Measurements from ENCODE around the gene DMXL1.

DMXL1 gene

DNA sequence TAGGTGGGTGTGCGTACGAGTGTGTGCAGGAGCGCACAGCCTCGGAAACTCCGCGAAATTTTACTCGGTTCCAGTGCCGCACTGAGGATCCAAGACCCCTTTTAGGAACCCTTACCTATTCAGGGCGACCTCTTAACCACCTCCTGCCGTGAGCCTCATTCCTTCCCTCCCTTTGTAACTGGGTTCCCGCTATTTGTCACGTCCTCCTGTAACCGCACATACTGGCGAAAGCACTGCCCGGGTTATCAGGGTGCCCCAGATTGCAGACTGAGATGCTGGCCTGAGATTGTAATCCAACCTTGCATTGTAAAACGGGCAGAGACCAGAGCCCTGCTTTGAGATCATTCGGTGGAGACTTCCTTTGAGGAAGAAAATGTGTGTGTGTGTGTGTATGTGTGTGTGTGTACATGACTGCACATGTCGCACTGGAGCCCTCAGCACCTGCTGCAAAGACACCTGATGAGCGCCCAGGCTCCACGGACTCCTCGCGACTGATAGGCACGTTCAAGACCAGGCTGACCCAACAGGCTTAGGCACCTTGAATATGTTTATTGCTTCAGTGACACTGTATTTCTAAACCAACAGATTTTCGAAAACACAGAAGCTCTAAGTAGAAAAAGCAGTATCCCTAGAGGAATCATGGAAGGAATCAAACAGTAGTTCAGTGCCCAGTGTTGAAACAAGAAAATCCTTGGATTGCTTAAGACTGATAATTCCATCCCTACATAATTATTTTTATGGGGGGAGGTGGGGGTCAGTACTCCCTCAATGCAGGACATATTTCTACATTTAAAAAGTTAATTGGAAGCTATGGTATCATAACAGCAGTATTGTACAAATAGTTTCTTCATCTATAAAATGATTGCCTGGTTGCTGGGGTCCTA, 198.4 kb downstream of the DMXL1 start:
- DNase-seq (ENCODE audit: low read depth in 4 of 4, low spot score in 1 of 4): no peak

- DNase-seq (ENCODE audit: low read depth in 4 of 4, low spot score in 1 of 4): no peak
Observed at GRCh38 chr5:119270121-119270565, 199.3 kb downstream of the DMXL1 start.

DNA sequence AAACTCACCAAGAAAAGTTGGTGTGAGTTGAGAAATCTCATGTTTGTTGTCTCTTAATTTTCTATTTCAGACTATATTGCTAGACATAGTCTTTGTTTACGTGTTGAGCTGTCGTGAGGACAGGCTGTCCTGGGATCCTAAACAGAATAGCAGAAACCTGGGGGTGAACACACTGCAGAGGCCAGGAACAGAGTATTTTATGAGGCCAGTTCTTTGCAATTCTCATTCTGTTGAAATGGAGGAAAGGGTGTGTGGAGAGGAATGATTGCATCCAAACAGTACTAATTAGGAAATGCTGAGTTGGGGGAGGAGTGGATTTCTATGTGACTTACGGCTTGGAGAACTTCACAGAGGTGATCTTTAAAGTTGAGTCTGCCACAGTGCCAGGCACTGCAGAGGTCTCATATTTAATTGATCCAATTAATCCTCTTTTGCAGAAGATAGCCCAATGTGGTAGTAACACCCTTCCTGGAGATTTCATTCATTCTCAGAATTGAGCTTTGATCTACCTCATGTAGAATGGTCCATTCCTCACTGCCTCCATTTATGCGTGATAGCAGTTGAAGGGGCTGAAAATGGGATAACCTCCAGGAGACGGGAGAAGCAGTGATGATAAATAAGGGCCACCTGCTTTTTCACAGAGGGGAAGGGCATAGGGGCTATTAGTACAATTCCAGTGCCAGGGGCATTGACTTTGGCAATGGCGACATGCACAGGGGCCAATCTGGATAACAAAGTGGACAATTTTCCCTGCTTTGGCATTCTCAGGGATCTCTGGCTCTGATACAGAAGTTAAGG, 200.3 kb downstream of the DMXL1 start:
- DNase-seq (ENCODE audit: low read depth in 4 of 4, low spot score in 1 of 4): no peak

DNA sequence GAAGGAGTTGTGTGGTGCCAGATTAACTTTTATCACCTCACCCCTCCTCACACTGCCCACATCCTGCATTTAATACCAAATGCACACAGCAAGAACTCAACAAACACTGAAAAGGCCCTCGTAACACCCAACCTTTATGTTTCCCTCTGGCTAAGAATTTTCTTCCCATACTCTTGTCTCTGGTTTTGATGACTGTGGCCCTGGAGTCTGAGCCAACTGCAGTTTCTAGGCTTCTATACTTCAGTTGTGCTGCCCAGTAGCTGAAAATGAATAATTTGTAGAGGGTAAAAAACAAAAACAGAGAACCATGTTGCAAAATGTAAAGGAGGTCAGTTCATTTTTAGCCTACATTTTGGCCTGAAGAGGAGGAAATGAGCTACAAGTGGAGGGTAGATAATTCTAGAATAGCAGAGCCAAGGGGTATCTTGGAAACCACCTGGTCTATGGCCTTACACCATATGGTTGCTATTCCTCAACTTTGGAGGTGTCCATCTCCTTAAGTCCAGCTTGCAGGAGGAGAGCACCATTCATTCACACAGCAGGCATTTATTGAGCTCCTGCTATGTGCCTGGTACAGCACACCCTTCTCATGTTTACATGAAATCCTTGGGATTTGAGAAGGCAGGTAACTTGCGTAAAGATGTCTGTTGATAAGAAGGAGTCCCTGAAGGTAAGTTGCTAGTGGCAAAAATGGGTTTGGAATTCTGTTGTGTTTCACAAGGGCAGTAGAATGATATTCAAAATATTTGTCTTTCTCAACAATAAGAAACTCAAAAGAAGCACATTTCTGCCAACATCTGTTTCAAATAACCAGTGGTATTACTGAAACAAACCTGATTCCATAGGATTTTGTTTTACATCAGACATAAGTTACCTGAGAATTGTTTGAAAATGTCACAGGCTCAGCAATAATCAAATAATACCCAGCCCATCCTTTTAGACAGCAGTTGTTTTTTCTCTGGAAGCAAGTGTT, 201.2 kb downstream of the DMXL1 start:
- DNase-seq (ENCODE audit: low read depth in 4 of 4, low spot score in 1 of 4): no peak

DNA sequence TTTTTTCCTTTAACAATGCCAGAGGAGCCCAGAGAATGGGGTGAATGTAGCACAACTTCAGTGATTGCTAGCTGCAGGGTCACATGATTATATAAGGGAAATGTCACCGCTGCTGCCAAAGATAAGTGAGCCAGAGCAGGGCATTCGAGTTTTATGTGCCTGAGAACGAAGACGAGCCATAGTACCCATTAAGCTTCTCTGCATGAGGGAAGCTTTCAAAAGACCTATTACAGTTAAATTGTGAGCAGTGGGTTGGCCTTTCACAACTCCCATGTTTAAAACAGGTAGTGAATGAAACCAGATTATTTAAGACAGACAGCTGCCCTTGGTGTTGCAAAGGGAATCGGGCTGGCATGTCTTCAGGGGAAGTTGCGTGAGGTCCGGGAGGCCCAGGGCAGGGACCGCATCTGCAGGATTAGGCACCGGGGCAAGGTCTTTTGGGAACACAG, 202.5 kb downstream of the DMXL1 start:
- no peak for DNase-seq (ENCODE audit: low read depth in 4 of 4, low spot score in 1 of 4)

GRCh38 chr5:119274030-119274766, 203.3 kb downstream of the DMXL1 start:
- DNase-seq (ENCODE audit: low read depth in 4 of 4, low spot score in 1 of 4): no peak

- no peak for DNase-seq (ENCODE audit: low read depth in 4 of 4, low spot score in 1 of 4)
Observed at GRCh38 chr5:119274767-119275130, 203.9 kb downstream of the DMXL1 start.

DNA sequence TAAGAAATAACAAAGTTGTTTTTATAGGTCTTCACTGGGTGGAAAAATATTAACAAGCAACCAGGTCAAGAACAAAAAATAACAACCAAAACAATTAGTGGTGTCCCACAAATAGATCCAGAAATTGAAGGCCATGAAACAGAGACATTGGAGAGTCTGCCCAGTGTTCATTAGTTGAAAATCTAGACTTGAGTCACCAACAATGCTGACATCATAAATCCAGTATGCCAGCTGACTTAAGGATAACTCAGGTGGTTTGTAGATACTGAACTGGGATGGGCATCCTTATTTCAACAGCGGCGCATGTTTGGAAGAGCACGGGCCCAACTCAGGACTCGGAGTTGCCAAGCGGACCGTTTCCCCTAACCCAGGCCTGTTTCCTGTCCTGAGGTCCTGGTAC, 204.3 kb downstream of the DMXL1 start:
- no peak for DNase-seq (ENCODE audit: low read depth in 4 of 4, low spot score in 1 of 4)

DNA sequence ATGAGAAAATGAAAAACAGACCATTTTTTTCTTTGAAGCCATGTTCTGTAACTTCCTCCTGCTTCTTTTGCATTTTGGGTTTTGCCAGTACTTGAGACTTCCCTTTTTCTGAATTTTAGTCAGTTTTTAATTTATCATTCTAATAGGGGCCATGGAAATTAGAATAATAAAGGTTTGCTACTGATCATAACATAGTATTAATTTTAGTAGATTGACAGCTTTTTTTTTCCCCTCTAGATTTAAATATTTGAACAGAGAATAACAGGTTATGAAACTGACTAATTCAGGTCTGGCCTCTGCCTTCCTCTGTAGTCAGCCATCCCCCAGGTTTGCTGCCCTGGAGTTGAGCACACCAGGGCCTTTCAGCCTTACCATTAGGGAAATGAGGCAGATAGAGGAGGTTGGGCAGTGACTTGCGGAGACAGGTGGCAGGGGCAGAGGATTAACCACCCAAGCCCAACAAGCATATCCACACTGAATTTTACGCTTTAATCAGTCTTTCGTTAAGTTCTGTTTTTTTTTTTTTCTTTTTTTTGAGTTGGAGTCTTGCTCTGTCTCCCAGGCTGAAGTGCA, 204.8 kb downstream of the DMXL1 start:
- DNase-seq (ENCODE audit: low read depth in 4 of 4, low spot score in 1 of 4): peak in 1 of 4 experiments; percentile 42

GRCh38 chr5:119276978-119277377, 206.1 kb downstream of the DMXL1 start:
- DNase-seq (ENCODE audit: low read depth in 4 of 4, low spot score in 1 of 4): no peak

DNA sequence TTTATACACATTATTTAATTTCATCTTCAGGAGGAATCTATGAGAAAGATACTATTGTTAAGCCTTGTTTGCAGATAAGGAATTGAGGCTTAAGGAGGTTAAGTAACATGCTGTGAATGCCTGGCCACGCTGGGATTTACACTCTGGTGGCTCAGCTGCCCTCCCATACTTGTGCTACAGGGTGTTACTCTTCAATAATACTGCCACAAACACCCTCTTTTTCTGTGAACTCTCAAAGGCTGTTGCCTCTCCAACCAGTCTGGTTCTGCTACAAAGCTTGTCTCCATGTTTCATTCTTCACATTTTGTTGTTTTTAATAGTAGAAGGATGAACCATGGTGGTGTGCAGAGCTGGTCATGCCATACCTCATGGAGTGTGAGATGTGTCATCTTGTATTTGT, 208.2 kb downstream of the DMXL1 start:
- no peak for DNase-seq (ENCODE audit: low read depth in 4 of 4, low spot score in 1 of 4)

DNA sequence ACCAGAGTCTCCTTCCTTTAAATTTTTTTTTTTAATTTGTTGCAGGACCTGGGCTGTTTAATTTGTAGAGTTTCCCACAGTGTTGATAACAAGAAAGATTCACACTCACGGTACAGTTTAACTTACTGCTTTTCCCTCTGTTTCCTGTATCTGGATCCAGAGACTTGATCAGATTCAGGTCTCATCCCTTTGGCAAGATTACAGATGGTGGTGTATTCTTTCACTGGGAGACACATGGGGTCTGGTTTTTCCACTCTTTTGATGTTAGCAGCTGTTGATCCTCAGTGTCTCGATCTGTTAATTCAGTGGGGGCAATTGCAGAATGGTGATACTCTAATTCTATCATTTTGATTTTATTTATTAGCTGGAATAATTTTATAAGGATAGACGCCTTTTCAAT, 209.5 kb downstream of the DMXL1 start:
- no peak for DNase-seq (ENCODE audit: low read depth in 4 of 4, low spot score in 1 of 4)

- no peak for DNase-seq (ENCODE audit: low read depth in 4 of 4, low spot score in 1 of 4)
Observed at GRCh38 chr5:119282628-119283027, 211.7 kb downstream of the DMXL1 start.

DNA sequence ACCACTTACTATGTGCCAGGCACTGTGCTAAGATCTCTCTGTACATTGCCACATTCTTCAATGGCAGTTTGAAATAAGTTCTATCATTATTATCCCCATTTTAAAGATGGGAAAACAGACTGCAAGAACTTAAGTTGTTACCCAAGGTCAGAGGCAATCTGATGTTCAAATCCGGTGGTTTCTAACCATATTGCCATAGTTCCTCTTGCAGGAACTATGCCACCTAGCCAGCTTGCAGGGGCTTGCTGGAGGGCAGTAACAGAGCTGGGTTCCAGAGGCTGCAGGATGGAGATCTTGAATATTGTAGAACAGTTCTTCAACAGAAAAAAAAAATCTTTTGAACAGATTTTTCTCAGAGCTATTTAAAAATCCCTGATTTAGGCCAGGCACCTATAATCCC, 213.1 kb downstream of the DMXL1 start:
- no peak for DNase-seq (ENCODE audit: low read depth in 4 of 4, low spot score in 1 of 4)

- no peak for DNase-seq (ENCODE audit: low read depth in 4 of 4, low spot score in 1 of 4)
Observed at GRCh38 chr5:119285070-119285916, 214.4 kb downstream of the DMXL1 start.

DNA sequence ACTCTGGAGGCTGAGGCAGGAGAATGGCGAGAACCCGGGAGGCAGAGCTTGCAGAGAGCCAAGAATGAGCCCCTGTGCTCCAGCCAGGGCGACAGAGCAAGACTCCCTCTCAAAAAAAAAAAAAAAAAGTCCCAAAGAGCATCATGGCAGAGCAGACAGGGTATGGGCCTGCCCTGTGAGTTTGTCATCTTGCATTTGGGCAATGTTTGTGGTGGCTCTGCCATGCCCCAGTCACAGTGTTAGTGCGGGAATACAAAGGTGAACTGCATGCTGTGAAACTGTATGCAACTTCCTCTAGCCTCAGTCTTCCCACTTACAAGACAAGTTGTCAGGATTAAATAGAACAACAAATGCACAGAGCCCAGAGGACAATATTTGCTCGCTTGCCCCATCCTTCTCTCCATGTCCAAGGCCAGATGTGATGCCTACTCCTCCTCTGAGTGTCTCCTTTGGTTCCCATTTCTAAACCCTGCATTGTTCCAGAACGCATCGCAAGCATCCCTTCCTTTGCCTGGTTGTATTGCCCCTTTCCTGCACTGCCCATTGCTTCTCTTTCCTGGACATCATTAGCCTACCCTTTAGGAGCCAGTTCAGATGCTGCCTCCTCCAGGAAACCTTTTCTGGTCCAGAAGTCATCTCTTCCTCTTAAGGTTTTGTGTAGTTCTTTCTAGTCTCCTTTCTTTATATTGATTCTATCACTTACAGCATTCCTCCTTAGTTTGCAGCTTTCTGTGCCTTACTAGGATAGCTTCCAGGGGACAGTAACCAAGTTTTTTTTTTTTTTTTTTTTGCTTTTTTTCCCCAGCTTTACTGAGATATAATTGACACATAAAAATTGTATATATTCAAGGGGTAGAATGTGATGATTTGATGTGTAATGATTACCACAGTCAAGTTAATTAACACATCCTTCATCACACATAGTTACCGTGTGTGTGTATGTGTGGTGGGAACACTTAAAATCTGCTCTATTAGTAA, 215.9 kb downstream of the DMXL1 start:
- no peak for DNase-seq (ENCODE audit: low read depth in 4 of 4, low spot score in 1 of 4)

DNA sequence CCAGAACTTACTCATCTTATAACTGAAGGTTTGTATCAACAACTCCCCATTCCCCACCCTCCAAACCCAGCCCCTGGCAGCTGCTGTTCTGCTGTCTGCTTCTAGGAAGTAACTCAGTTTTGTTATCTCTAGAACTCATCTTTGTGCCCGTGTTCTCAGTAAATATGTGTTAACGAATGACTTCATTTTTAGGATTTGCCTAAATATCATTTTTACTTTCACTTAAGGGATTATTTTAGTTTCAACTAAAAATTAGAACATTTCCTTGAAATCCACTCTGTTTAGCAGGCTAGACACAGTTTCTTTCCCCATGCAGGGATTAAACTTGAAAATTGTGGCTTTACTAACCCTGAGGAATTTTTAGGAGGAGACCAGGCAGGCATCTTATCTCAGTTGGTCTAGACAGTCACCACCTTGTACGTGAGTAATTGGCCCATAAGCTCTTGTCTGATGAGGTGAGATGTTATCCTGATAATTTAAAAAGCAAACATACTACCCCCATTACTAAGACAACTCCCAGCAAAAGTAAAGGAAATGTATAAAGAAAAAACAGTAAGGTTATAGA, 216.7 kb downstream of the DMXL1 start:
- DNase-seq (ENCODE audit: low read depth in 4 of 4, low spot score in 1 of 4): no peak

Data from stimulated activated CD4-positive, alpha-beta T cell treated with anti-CD3 and anti-CD28 coated beads, Interleukin-1b, Interleukin-23, amount 100 ng/mL, for 24 hours (primary cell).